AG08395 (cell line): ENCODE results near the gene NRM.
"Not testable (repeated sequence)": the region's sequence is repeated elsewhere in the genome, so short reads cannot be mapped to it uniquely, and the experiment has no call there.

Experiments
- DNase-seq: peaks from one replicate; pipeline ENCODE4 v3.0.0; 2012; ENCODE audit warnings: mixed read lengths, low spot score

Gene NRM

DNA sequence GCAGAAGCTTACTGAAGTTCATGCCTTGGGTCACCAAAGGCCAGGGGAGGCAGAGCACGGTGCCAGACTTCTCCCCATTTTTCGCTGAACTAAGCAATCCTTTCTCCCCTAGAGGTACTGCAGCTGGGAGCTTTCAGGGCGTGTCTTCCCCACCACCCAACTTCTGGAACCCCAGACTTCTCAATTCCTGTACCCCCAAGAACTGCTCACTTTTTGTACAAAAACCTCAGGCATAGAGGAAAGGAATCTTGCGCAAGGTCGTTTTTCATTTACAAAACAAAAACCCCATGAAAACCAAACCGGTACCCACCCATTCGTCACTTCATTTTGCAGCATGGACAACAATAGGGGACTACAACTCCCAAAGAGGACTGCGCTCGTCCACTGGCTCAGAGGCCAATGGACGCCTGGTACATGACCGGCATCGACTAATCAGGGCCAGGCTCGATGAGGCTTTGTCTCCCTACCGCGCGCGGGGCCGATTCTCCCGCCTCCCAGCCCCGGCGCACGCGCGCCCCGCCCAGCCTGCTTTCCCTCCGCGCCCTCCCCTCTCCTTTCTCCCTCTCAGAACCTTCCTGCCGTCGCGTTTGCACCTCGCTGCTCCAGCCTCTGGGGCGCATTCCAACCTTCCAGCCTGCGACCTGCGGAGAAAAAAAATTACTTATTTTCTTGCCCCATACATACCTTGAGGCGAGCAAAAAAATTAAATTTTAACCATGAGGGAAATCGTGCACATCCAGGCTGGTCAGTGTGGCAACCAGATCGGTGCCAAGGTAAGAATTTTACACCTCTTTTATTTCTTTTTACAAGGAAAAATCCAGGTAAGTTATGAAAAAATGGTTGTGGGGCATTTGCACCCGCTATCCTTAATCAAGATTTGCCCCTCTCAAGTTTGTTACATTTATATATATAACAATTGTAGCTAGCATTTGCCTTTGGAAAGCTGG lies 29.3 kb upstream of the NRM start, which contains the start of gene TUBB:
Gene TUBB, plus strand, starts transcription at position 562 of the 947 bp plus-strand sequence. Its CDS starts 155 bp downstream, at position 717.
- peak; percentile 91 for DNase-seq

DNA sequence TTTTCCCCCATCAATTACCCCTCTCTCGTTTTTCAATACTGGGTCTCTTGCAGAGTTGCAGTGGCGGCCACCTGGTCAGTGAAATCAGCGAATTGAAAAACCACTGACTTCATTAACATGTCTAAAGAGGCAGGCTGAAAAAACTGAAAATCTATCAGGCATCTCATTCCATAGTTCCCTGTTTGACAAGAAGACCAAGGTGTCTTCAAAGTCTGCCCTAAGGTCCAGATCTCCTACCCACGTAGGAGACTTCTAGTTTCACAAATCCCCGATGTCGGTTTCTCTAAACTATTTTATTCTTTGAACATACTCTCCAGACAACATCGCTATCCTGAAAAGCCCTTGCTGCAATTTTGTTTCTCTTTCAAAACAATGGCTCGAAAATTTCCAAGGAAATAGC lies 28.6 kb upstream of the NRM start:
- no peak for DNase-seq

DNA sequence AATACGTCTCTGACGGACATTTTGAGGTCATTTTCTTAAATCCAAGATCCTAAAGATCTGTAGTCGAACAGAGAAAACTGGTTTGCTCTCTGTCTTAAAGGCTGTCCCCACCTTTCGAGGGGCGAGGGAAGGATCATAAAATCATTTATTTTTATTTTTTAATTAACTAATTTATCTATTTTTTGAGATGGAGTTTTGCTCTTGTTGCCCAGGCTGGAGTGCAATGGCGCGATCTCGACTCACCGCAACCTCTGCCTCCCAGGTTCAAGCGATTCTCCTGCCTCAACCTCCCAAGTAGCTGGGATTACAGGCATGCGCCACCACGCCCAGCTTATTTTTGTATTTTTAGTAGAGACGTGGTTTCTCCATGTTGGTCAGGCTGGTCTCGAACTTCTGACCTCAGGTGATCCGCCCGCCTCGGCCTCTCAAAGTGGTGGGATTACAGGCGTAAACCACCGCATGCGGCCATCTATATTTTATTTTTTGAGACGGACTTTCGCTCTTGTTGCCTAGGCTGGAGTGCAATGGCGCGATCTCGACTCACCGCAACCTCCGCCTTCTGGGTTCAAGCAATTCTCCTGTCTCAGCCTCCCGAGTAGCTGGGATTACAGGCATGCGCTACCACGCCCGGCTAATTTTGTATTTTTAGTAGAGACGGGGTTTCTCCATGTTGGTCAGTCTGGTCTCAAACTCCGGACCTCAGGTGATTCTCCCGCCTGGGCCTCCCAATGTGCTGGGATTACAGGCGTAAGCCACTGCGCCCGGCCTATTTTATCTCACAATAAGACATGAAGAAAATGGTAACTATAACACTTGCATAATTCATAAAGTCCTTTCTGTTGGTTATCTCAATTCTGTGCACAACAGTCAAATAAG lies 27.3 kb upstream of the NRM start:
- not testable (repeated sequence) for DNase-seq

DNA sequence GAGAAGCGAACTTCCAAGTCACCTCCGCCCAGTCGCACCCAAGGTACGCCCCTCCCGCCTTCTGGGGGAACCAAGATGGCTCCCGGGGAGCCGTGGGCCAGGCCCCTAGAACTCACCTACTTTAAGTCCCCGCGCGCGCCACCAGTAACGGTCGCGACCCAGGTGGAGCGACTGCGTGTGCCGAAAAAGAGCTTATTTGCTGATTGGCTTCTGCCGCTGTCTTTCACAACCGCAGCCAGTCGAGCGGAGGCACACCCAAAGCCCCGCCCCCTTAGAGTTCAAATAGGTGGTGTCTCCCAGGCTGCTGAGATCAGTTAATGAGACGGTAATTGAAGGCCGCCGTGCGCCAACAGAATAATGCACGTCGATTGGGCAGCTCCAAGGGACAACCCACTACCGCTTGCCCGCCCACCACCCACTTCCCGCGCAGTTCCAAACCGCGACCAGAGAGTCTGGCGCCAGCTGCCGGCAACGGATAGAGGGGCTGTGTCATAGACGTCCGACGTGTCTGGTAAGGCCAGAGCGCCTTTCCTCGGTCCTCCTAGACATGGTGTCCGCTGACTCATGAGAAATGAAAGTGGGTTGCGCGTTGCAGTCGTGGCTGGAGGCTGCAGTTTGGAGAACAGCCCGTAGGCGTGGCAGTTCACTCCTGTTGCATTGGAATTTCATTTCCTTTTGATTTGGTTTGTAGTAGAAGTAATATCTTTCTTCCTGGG lies 26.5 kb upstream of the NRM start, which contains the start of gene MDC1:
Gene MDC1, minus strand, starts transcription at position 153 of the 716 bp plus-strand sequence. CDS start 2,106 bp downstream, outside the sequence.
- peak; percentile 98 for DNase-seq

DNA sequence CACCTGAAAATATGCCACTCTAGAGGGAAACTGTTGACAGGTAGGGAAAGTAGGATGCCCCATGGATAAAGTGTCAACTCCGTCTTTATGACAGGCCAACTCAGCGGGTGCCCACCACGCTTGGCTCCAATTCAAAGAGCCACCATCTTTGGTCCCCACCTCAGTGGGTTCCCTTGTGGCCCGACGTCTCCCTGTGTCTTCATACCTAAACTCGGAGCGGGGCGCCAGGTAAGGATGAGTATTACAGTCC lies 26.0 kb upstream of the NRM start:
- no peak for DNase-seq

DNA sequence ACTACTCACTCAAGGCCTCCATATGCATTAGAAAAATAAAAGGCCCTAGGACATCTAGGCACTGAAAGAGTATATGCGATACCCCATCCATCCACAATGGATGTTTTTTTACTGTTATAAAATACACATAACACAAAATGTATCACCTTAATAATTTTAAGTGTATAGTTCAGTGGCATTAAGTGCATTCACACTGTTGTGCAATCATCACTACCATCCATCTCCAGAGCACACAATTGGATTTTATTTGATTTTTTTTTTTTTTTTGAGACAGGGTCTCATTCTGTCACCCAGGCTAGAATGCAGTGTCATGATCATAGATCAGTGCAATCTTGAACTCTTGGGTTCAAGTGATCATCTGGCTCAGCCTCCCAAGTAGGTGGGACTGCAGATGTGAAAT lies 23.5 kb upstream of the NRM start:
- DNase-seq = no peak

DNA sequence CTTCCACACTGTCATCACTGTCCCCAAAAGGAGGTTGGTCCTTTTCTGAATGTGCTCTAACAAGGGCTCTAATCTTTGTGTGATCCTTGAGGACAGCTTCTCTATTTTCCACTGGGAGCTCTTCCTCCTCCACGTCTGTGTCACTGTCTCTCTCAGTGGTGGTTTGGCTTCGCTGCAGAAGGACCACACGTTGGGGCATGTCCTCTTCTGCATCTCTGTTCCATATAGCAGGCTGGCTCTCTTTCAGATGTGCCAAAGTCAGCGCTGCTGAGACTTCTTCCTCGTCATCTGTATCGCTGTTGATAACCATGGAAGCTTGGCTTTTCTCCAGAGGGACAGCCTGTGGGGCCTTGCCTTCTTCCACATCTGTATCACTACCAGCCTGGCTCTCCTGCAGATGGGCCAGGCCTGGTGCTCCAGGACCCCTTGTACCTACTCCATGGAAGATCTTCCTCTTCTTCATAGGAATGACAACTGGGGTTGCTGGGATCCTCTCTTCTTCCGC lies 21.7 kb upstream of the NRM start:
- DNase-seq = no peak

DNA sequence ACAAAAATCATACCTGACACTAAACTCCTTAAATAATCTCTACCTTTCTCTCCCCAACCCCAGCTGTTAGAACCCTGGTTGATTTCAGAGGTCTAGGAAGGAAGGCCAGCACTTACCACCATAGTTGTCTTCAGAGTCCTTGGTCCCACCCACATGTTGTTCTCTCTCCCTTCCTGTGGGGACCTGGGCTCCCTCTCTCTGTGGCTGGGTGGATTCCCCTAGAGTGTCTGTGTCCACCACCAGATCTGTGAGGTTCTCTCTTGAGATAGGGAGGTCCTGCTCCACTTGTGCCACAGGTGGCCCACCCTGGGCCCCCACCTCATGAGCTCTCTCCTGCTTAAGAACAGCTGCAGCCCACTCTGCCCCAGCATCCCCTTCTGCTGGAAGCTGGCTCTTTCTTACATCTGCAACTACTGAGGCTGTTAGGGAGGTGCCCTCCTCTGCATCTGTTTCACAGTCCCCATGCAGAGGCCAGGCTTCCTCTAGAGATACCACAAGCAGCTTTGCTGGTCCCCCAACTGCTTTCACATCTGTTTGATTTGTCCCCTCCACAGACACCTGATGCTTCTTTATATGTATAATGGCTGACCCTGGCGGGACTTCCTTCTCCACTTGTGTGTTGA lies 21.1 kb upstream of the NRM start:
- no peak for DNase-seq

DNA sequence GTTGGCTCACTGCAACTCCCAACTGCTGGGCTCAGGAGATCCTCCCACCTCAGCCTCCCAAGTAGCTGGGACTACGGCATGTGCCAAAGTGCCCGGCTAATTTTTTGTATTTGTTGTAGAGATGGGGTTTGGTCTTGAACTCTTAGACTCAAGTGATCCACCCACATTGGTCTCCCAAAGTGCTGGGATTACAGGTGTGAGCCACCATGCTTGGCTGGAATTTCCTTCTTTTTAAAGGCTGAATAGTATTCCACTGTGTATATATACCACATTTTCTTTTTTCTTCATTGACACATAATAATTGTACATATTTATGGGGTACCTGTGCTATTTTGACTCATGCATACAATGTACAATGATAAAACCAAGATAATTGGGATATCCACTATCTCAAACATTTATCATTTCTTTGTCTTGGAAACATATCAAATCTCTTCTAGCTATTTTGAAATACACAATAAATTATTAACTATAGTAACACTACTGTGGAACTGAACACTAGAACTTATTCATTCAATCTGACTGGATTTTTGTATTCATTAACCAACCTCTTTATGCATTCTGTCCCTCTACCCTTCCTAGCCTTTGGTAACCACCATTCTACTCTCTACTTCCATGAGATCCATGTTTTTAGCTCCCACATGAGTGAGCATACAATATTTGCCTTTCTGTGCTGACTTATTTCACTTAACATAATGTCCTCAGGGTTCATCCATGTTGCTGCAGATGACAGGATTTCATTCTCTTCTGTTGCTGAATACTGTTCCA lies 18.5 kb upstream of the NRM start:
- DNase-seq = no peak

DNA sequence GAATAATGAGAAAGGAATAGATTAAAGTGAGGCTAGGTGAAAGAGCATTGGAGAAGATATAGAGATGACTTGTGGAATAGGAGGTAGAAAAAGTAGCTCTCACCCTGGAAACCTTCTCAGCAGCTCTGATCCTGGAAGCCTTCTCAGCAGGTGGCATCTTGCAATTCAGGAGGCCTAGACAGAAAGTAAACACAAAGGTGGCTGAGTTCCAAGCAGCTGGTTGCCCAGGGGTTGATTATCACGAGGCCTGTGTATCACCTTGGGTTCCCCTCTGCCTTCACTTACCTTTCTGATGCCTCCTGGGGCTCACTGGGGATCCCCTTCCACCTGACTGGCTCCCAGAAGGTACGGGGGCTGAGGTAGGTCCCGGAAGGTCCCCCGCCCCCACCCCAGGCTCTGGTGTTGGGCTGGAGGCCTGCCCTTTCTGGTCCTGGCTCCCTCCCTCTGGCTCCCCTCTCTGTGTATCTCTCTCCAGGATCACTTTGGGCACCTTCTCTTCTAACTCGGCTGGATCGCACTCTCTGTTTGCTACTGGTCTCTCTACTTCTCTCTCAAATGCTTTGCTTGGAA lies 16.6 kb upstream of the NRM start:
- DNase-seq = no peak

DNA sequence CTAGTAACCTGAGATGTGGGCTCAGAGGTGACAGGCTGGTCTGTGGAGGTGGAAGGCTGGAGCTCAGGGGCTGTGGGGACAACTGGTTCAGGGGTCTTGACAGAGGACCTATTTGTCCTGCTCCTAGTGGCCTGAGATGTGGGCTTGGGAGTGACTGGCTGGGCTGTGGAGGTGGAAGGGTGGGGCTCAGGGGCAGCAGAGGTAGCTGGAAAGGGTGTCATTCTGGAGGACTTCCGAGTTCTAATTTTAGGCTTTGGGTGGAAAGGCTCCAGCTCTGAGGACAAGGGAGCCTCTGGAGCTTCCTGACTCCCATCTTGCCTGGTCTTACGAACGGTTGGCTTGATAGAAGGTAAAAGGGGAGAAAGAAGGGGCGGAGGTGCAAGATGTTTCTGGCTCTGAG lies 14.8 kb upstream of the NRM start:
- no peak for DNase-seq

DNA sequence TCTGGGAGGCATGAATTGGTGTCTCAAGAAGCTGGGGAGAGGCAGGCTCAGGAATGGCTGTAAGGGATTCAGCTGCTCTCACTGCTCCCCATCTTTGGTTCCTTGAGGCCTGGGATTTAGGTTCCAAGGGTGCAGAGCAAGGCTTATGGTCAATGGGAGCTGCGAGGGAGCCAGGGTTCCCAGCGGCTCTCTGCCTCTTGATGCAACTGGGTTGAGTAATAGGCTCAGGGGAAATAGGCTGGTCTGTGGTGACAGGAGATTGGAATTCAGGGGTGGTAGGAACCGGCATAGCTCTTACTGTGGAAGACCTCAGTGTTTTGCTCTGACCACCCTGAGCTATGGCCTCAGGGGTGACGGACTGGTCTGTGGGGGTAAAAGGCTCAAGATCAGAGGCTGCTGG lies 13.0 kb upstream of the NRM start:
- no peak for DNase-seq

DNA sequence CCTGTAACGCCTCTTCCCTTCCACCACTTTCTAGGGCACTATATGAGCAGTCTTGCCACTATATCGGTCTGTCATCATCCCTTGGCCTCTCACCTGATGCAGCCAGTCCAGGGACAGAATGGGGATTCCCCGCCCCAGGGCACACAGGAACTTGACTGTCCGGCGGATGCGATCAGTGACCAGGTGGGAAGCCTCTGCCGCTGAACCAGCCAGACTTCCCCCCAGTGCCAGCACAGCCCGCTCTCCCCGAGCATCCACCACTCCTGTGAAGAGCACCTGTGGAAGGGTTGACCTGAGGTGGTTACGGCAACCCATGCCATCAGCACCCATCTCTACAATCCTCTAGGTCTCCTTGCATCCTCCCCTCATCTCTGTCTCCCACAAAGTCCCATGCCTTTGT lies 12.2 kb upstream of the NRM start:
- no peak for DNase-seq

DNA sequence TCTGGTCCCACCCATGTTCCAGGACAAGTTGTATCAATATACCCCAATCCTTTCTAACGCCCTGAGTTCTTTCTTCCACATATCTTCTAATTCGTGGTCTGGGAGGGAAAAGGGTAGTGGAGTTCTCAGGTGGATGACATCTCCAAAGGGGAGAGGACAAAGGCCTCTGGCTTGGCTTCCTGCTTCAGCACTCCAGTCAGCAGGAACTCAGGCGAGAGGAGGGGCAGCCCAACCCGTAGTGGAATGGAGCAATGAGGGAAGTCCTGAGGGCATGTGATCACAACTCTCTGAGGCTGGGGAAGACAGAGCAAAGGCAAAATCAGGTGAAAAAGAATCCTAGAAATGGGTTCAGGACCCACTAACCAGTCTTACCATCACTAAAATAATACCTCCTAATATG lies 9.6 kb upstream of the NRM start:
- no peak for DNase-seq

DNA sequence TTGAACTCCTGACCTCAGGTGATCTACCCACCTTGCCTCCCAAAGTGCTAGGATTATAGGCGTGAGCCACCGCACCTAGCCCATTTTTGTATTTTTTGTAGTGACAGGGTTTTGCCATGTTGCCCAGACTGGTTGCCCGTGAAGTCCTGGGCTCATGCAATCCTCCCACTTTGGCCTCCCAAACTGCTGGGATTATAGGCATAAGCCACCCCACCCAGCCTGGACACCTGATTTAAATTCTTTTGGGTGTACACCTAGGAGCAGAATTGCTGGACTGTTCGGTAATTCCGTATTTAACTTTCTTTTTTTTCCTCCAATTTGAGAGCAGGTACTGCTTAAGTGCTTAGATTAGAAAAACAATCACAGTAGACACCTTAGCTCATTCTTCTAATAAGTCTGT lies 5.6 kb upstream of the NRM start:
- DNase-seq = no peak

DNA sequence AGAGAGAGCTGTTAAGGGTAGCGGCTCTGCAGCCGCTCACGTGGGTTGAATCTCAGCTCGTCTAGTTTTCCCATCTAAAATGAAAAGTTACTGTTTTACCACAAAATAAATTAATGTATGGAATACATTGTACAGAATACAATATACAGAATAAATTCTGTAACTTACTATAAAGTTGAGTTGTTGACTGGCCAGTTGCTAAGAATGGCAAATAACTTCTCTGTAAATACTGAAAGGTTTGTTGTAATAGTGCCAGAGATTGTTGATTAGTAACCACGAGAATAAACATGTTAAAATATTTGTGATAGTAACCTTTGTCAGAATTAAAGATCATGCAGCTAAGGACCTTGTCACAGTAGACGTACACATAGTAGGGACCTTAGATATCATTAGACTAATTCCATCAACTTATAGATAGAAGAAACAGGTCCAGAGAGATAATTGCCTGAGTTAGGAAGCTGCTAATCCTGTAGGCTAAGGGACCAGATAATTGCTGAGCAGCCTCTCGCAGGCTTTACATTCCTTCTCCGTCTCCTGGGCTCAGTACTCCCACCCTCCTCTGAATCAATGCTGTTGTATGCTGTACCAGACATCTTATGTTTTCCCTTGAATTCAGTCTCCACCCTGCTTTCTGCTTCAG lies 544 bp upstream of the NRM start:
- DNase-seq = no peak

DNA sequence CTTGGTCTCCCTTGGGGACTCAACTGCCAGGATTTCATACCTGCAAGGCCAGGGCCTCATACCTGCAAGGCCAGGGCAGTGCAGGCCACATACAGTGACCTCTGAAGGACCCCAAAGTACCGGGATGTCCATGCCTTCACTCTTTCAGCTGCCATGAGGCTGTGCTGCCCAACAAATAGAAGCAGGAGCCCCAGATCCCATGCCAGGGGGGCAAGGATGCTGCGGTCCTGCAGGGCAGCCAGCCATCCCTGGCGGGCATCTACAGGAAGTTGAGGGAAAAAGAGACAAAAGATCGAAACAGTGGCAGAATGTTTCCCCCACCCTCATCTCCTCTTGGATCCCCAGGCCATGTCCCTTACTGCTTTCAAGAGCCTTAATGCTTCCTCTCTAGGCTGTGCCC lies 799 bp downstream of the NRM start:
- no peak for DNase-seq

DNA sequence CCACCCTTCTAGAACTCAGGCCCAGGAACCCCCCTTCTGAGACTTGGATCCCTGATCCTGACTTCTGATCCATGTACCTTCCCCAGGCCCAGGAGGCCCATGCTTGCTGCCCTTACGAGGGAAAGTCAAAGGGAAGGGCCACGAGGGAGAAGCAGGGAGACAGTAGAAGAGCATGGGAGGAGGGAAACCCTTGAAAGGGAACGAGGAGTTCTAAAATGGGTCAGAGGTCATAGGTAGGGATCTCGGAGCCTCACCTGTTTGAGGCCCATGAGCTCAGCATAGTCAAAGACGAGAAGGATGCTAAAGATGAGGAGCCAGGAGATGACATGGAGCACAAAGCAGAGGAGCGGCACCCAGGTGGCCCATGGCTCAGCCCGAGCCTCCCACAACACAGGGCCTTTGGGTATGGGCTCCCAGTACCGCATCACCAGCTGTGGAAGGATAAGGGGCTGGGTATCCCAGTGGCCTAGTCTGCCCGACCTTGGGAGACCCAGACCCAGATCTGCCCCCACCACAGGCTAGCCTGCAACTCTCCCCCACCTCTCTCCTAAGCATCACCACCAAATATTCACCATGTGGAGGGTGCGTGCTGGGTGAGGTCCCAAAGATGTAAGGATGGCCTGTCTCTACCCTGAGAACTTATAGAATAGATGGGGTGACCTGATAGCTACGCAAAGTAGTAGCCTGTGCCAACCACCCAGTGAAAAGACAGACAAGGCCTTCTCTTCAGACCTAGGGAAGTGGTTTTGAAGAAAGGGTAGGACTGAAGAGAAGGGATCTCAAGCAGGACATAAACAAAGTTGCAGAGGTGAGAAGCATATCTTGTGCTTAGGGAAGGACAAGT lies 1.5 kb downstream of the NRM start:
- DNase-seq = no peak

DNA sequence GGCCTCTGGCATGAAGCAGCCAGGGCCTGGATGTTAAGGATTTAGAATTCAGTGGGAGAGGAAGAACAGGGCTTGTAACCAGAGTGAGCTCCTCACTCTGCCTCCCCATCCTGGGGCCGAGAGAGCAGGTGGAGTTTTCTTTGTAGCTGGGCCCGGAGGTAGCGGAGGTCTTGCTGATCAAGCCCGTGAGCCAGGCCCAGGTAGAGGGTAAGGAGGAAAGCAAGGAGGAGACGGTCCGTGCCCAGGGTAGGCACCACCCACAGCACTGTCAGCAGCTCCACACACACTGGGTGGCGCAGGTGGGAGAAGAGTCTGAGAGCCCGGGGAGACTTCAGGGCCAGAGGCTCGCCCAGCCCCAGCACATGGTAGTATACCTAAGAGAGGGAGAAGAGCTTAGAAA lies 2.2 kb downstream of the NRM start:
- no peak for DNase-seq
